ENCODE measurements around the gene PLEKHF1. TPM values are rescaled to one million over a fixed set of nuclear protein-coding genes. Genes with fewer than 3 reads are reported as not detected.

Gene PLEKHF1
- total and polyA plus RNA-seq, 2 experiments from 2014 or later, result 9.3 to 18.0 TPM

DNA sequence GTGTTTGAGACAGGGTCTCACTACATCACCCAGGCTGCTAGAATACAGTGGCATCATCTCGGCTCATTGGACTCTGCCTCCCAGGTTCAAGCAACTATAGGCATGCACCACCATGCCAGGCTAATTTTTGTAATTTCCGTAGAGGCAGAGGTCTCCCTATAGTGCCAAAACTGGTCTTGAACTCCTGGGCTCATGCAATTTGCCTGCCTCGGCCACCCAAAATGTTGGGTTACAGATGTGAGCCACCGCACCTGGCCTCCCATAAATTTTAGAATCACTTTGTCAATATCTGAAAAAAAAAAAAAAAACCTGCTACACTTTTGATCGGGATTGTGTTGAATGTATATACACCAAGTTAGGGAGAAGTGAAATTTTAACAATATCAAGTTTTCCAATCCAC, 11.9 kb upstream of the PLEKHF1 start:
- no peak for DNase-seq
- no peaks in the 10 kb centered on the region for H3K4me1 ChIP-seq (ENCODE audit: insufficient read depth)
- TF ChIP-seq EZH2phosphoT487 (IDR thresholded peaks at IDR 0.05; ENCODE audit: insufficient read depth, low read depth) (no peak), EZH2 (IDR thresholded peaks at IDR 0.05; ENCODE audit: insufficient read depth, poor library complexity, severe bottlenecking) (no peak)

DNA sequence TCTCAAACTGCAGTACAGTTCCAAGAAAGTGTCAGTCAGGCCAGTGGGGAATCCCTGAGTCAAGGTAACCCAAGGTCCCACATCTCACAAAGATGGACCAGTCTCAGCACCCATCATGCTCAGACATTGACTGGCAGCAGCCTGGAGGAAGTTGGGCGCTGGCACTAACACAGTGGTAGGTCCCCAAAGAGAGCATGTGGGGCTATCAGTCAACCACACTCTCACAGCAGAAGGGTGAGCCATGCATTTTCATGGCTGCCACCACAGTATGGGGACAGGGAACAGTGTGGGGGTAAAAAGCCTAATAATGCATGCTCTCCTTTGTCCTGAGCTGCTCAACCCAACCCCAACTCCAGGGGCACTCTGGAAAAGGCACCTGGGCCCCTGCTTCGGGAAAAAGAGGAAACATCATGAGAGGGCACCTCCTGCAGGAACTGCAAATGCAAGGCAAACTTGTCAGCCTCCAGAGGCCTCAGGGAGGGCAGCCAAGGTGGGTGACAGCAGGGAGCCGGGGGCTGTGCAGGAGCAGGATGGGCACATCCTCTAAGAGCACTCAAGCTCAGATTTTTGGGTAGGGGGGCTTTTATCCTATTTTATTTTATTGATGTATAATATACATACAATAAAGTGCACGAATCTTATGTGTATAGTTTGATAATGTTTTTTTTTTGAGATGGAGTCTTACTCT, 9.5 kb upstream of the PLEKHF1 start:
- Histone ChIP-seq H3K9ac (no peak overlapping the region), H3K27ac (no peak overlapping the region), H3K4me2 (ENCODE audit: unreplicated experiment) (no peak overlapping the region), H2AFZ (no peak overlapping the region), H4K20me1 (ENCODE audit: insufficient read depth) (no peaks in the 10 kb centered on the region), H3F3A (ENCODE audit: insufficient read depth) (peaks cover 2% of the 10 kb centered on the region), H3K9me3 (ENCODE audit: low read depth) (no peaks in the 10 kb centered on the region), H3K27me3 (replicated peaks; ENCODE audit: insufficient read depth) (peaks cover 8% of the 10 kb centered on the region; the same call in 1 of the 2 replicates), H3K79me2 (ENCODE audit: insufficient read depth) (no peaks in the 10 kb centered on the region), H3K9me2 (ENCODE audit: insufficient read depth) (no peaks in the 10 kb centered on the region), H3K36me3 (ENCODE audit: low read depth) (no peaks in the 10 kb centered on the region), H3K4me1 (ENCODE audit: insufficient read depth) (peaks cover 2% of the 10 kb centered on the region), H3K4me3 (no peak overlapping the region)
- WGBS, 2 experiments (ENCODE audit: low coverage in 1 of 2, low lambda C conversion rate in 2 of 2, missing lambda C conversion rate in 2 of 2), result 59 to 63% methylated on average over 4 of the region's 4 CpGs
- TF ChIP-seq EZH2 (IDR thresholded peaks at IDR 0.05; ENCODE audit: insufficient read depth, poor library complexity, severe bottlenecking) (no peak), EZH2phosphoT487 (IDR thresholded peaks at IDR 0.05; ENCODE audit: insufficient read depth, low read depth) (no peak)
- DNase-seq, result no peak
- in situ Hi-C loops (cut with MboI), result no loop called here

More for the DNA sequence above, 11.9 kb upstream of the PLEKHF1 start:
- H3F3A ChIP-seq (ENCODE audit: insufficient read depth), result no peaks in the 10 kb centered on the region
- H3K4me2 ChIP-seq (ENCODE audit: unreplicated experiment), result no peak overlapping the region
- H3K36me3 ChIP-seq (ENCODE audit: low read depth), result no peaks in the 10 kb centered on the region
- in situ Hi-C loops (cut with MboI), result no loop called here
- H3K4me3 ChIP-seq, result no peak overlapping the region
- no peaks in the 10 kb centered on the region for H3K79me2 ChIP-seq (ENCODE audit: insufficient read depth)
- H3K9ac ChIP-seq, result no peak overlapping the region
- peaks cover 8% of the 10 kb centered on the region; the same call in 1 of the 2 replicates for H3K27me3 ChIP-seq (replicated peaks; ENCODE audit: insufficient read depth)
- H3K9me2 ChIP-seq (ENCODE audit: insufficient read depth), result no peaks in the 10 kb centered on the region
- H3K27ac ChIP-seq, result no peak overlapping the region
- no peak overlapping the region for H2AFZ ChIP-seq
- 57 to 58% methylated on average over 5 of the region's 5 CpGs for WGBS, 2 experiments (ENCODE audit: low coverage in 1 of 2, low lambda C conversion rate in 2 of 2, missing lambda C conversion rate in 2 of 2)
- no peaks in the 10 kb centered on the region for H4K20me1 ChIP-seq (ENCODE audit: insufficient read depth)
- H3K9me3 ChIP-seq (ENCODE audit: low read depth), result no peaks in the 10 kb centered on the region

DNA sequence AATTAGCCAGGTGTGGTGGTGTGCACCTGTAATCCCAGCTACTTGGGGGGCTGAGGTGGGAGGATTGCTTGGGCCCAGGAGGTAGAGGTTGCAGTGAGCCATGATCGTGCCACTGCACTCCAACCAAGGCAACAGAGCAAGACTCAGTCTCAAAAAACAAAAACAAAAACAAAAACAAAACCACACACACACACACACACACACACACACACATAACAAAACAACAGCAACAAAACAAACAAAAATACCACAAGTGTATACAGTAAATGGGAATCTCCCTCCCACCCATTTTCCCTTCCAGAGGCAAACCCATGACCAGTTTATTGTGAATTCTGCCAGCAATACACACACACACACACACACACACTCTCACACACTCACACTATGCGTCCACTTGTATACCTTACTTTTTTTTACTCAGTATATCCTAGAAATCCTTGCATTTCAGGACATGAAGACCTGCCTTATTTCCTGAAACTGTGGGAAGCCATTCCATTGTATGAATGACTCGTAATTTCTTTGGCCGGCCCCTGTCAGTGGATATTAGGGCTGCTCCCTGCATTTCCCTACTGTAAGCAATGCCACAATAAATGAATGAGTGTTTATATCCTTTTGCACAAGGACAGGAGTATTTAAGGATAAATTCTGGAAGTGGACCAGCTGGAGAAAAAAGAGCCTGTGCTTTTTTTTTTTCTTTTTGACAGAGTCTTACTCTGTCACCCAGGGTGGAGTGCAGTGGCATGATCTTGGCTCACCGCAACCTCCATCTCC, 6.9 kb upstream of the PLEKHF1 start:
- in situ Hi-C loops (cut with MboI), result no loop called here
- no peaks in the 10 kb centered on the region for H3K36me3 ChIP-seq (ENCODE audit: low read depth)
- H3K4me3 ChIP-seq, result no peak overlapping the region
- H3K9me2 ChIP-seq (ENCODE audit: insufficient read depth), result no peaks in the 10 kb centered on the region
- H3K27ac ChIP-seq, result no peak overlapping the region
- 85 to 89% methylated on average over 5 of the region's 5 CpGs for WGBS, 2 experiments (ENCODE audit: low coverage in 1 of 2, low lambda C conversion rate in 2 of 2, missing lambda C conversion rate in 2 of 2)
- DNase-seq, result peak; percentile 39
- no peaks in the 10 kb centered on the region for H3K79me2 ChIP-seq (ENCODE audit: insufficient read depth)
- H3K4me2 ChIP-seq (ENCODE audit: unreplicated experiment), result no peak overlapping the region
- no peaks in the 10 kb centered on the region for H3K27me3 ChIP-seq (replicated peaks; ENCODE audit: insufficient read depth)
- H2AFZ ChIP-seq, result no peak overlapping the region
- TF ChIP-seq EZH2 (IDR thresholded peaks at IDR 0.05; ENCODE audit: insufficient read depth, poor library complexity, severe bottlenecking) (no peak), EZH2phosphoT487 (IDR thresholded peaks at IDR 0.05; ENCODE audit: insufficient read depth, low read depth) (no peak)
- no peak overlapping the region for H3K9ac ChIP-seq
- H3F3A ChIP-seq (ENCODE audit: insufficient read depth), result peaks cover 27% of the 10 kb centered on the region
- peaks cover 24% of the 10 kb centered on the region for H3K4me1 ChIP-seq (ENCODE audit: insufficient read depth)
- no peaks in the 10 kb centered on the region for H3K9me3 ChIP-seq (ENCODE audit: low read depth)
- H4K20me1 ChIP-seq (ENCODE audit: insufficient read depth), result no peaks in the 10 kb centered on the region

DNA sequence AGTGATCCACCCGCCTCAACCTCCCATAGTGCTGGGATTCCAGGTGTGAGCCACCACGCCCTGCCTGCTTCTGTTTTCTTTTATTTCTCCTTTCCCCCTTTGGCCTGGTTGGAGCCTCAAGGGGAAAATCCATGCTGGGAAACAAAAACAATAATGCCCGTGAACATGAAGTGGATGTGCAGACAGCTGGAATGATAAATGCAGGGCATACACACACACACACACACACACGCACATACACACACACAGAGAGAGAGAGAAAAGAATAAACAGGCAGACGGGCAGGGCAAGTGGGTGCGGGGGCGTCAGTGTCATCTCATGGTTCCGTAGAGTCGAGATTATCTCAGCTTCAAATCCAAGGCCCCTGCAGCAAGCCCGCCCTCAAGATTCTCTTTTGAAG, 4.4 kb upstream of the PLEKHF1 start:
- Histone ChIP-seq H3K9me2 (ENCODE audit: insufficient read depth) (no peaks in the 10 kb centered on the region), H2AFZ (no peak overlapping the region), H3K36me3 (ENCODE audit: low read depth) (no peaks in the 10 kb centered on the region), H3K9ac (no peak overlapping the region), H4K20me1 (ENCODE audit: insufficient read depth) (no peaks in the 10 kb centered on the region), H3K4me2 (ENCODE audit: unreplicated experiment) (no peak overlapping the region), H3K27ac (peak overlapping the region; percentile 98; the same call in 1 of the 2 replicates), H3F3A (ENCODE audit: insufficient read depth) (peaks cover 33% of the 10 kb centered on the region), H3K9me3 (ENCODE audit: low read depth) (no peaks in the 10 kb centered on the region), H3K4me1 (ENCODE audit: insufficient read depth) (peaks cover 40% of the 10 kb centered on the region), H3K27me3 (replicated peaks; ENCODE audit: insufficient read depth) (no peaks in the 10 kb centered on the region), H3K79me2 (ENCODE audit: insufficient read depth) (no peaks in the 10 kb centered on the region), H3K4me3 (no peak overlapping the region)
- TF ChIP-seq EZH2 (IDR thresholded peaks at IDR 0.05; ENCODE audit: insufficient read depth, poor library complexity, severe bottlenecking), result no peak
- no peak for TF ChIP-seq EZH2phosphoT487 (IDR thresholded peaks at IDR 0.05; ENCODE audit: insufficient read depth, low read depth)
- in situ Hi-C loops (cut with MboI), result no loop called here
- peak; percentile 25 for DNase-seq
- WGBS, 2 experiments (ENCODE audit: low coverage in 1 of 2, low lambda C conversion rate in 2 of 2, missing lambda C conversion rate in 2 of 2), result 56 to 61% methylated on average over 10 of the region's 10 CpGs

Data from GM23248 (cell line).